GM23338 (cell line): ENCODE results near the gene RAD52.

Experiments
- CREB1 ChIP-seq: fragments of 250-450 bp; sonication (Bioruptor Pico); IDR thresholded peaks from 2 replicates; pipeline ENCODE4 v1.5.0; 2020; ENCODE audit warnings: low read depth, mild to moderate bottlenecking, moderate library complexity
- CTCF ChIP-seq, 2 experiments: fragments of 200-600 bp in 1 of 2; sonication (generic) in 1 of 2; conservative IDR thresholded peaks; 2 replicates each; pipeline versions ENCODE4 v1.5.1 to v1.6.1; 2016 to 2017; ENCODE audit warnings: antibody characterized with exemption in 2 of 2, low read depth in 2 of 2, mild to moderate bottlenecking in 2 of 2, moderate library complexity in 1 of 2
- ETS1 ChIP-seq: IDR thresholded peaks from 2 replicates; pipeline ENCODE4 v1.6.1; 2016; ENCODE audit warnings: antibody characterized with exemption
- EZH2 ChIP-seq: fragments of 200-600 bp; sonication (generic); IDR thresholded peaks from one replicate; pipeline ENCODE4 v1.8.0; 2017; ENCODE audit warnings: antibody characterized with exemption, mild to moderate bottlenecking, low read depth; ENCODE audit not compliant: unreplicated experiment
- EZH2phosphoT487 ChIP-seq: fragments of 200-600 bp; sonication (generic); IDR thresholded peaks from one replicate; pipeline ENCODE4 v1.8.1; 2018; ENCODE audit warnings: antibody characterized with exemption; ENCODE audit not compliant: unreplicated experiment
- JUNB ChIP-seq: IDR thresholded peaks from one replicate; pipeline ENCODE4 v1.6.1; 2016; ENCODE audit warnings: antibody characterized with exemption; ENCODE audit not compliant: unreplicated experiment
- NANOG ChIP-seq: IDR thresholded peaks from 2 replicates; pipeline ENCODE4 v1.6.1; 2016; ENCODE audit warnings: antibody characterized with exemption, borderline replicate concordance
- POLR2AphosphoS5 ChIP-seq: IDR thresholded peaks from 2 replicates; pipeline ENCODE4 v1.6.1; 2016; ENCODE audit warnings: antibody characterized with exemption, low read depth
- REST ChIP-seq: IDR thresholded peaks from one replicate; pipeline ENCODE4 v1.6.1; 2018; ENCODE audit warnings: antibody characterized with exemption; ENCODE audit not compliant: unreplicated experiment
- ZNF462 ChIP-seq: fragments of 250-450 bp; sonication (Bioruptor Pico); IDR thresholded peaks from 2 replicates; pipeline ENCODE4 v1.5.0; 2020; ENCODE audit warnings: mild to moderate bottlenecking, moderate library complexity

DNA sequence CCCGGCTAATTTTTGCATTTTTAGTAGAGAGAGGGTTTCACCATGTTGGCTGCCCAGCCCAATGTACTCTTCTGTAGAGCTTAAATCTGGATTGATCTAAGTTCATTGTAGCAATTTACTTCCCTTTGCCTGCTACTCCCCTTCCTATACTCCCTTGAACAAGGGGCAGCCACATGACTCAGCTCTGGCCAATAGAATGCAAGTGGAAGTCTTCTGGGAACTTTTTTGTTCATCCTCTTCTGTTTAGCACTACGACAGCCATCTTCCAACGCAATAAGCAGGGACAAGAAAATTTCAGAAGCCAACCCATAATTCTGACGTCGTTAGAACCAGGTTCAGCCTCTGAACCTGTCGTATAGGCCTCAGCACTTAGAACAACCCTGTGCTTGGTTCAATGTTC, 6.4 kb upstream of the RAD52 start:
- TF ChIP-seq CTCF (conservative IDR thresholded peaks at IDR 0.05; ENCODE audit: low read depth in 2 of 2): no peak
- TF ChIP-seq NANOG: no peak
- no peak for TF ChIP-seq POLR2AphosphoS5
- TF ChIP-seq EZH2phosphoT487: no peak
- no peak for TF ChIP-seq EZH2
- no peak for TF ChIP-seq REST
- TF ChIP-seq CREB1 (CRISPR knock-in tag): no peak
- no peak for TF ChIP-seq ZNF462 (CRISPR knock-in tag)
- TF ChIP-seq JUNB: no peak
- TF ChIP-seq ETS1: no peak
